RPMI8226 (cell line): ENCODE measurements around the gene MGAT1.
"Not testable (repeated sequence)": the region's sequence is repeated elsewhere in the genome, so short reads cannot be mapped to it uniquely, and the experiment has no call there.

Experiments used
- DNase-seq: peaks from one replicate; pipeline ENCODE4 v3.0.0-alpha.2; 2015

MGAT1 gene

DNA sequence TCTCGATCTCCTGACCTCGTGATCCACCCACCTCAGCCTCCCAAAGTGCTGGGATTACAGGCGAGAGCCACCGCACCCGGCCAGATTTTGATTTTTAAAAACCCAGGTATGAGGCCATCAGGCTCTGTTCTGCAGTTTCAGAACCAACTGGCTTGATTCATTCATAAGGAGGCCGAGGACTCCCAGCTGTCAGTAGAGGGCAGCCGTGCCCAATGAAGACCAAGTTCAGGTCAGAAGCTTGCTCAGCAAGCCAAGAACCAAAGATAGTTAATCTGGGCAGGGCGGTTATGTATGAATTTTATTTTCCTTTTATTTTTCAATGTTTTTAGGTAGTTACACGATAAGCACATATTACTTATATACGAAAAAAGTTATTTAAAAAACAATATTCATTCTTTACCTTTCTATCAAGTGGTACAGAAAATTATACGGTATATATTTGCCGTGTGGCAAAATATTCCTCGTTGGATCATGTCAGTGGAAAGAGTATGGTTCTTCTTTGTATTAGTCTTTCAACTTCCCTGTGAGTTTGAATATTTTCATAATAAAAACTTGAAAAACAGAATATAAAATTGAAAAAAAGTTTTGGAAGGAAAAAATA, 18.0 kb downstream of the MGAT1 start:
- DNase-seq: peak; percentile 83

DNA sequence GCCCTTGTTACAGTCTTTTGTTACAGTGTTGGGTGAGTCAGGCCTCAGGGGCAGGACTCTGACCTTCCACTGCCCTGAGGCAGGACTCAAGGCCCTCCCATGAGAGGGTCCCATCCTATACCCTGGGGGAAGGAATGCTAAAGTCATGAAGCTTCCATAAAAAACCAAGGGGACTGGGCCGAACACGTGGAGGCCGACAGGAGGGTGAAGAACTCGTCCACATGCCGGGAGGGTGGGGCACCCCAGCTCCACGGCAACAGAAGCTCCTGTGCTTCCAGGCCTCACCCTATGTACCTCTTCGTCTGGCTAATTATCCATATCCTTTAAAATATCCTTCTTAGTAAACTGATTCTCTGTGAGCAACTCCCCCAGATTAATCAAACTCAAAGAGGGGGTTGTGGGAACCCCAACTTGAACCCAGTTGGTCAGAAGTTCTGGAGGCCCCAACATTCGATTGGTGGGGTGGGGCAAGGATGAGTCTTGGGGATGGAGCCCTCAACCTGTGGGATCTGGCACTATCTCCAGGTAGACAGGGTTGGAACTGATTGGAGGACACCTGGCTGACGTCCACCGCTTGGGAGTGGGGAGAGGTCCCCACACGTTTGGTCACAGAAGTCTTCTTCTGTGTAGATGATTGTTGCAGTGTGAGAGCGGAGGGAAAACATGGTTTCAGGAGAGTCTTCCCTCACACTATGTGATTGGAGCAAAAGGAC, 19.1 kb downstream of the MGAT1 start:
- DNase-seq: no peak

DNA sequence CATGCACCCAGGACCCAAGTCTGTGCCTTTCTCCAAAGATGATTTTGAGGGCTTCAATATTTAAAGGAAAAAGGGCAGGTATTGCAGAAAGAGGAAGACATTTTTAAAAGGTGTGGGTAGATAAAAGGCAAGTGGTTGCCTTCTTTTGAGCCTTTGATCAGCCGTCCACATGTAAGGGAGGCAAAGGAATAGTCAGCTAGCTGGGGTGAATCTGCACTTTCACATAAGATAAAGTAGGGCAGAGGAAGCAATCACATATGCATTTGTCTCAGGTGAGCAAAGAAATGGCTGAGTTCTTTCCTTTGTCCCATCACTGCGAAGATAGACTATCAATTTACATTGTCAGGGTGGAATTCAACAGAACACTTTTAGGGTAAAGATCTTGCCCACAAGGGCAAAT, 19.9 kb downstream of the MGAT1 start:
- DNase-seq: no peak

DNA sequence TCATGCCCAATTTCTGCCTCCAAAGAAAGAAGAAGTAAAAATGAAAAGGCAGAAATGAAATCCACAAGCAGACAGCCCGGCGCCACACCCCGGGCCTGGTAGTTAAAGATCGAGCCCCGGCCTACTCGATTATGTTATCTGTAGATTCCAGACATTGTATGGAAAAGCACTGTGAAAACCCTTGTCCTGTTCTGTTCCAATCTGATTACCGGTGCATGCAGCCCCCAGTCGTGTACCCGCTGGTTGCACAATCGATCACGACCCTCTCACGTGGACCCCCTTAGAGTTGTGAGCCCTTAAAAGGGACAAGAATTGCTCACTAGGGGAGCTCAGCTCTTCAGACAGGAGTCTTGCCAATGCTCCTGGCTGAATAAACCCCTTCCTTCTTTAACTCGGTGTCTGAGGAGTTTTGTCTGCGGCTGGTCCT, 20.7 kb downstream of the MGAT1 start:
- not testable (repeated sequence) for DNase-seq

DNA sequence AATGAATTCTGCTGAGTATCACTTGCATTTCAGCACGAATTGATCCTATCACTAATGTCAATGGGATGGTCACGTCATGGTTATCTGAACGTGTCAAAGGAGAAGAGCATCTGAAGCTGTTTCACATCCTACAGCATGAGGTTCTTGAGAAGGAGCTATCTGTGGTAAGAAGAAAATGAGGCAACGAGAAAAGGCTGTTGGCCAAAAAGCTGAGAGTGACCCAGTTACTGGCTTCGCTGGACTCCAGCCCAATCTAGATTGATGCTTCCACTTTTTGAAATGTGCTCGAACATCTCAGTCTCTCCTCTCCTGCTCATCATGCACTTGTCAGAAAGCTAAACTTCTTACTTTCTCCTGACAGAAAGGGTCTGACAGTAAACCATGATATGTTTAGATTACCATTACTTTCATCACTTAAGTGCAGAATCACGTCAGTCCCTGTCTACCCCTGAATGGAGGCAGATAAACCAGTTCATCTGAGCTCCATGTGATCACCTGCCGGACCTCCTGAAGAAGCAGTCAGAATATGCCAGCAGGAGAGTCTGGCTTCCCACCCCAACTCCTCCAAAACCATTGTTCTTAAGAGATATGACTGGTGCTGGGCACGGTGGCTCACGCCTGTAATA, 22.5 kb downstream of the MGAT1 start:
- no peak for DNase-seq

DNA sequence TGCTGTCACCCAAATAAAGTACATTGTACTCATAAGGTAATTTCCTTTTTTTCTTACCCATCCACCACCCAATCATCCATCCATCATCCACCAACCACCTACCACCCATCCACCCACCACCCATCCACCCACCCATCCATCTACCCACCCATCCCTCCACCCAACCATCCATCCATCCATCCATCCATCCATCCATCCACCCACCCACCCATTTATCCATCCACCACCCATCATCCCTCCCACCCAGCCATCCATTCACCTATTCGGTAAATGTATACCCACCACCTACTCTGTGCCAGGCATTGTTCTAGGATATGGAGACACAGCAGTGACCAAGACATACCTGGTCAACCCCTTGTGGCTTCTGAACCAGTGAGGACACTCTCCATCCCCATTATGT, 25.1 kb downstream of the MGAT1 start:
- DNase-seq: no peak

DNA sequence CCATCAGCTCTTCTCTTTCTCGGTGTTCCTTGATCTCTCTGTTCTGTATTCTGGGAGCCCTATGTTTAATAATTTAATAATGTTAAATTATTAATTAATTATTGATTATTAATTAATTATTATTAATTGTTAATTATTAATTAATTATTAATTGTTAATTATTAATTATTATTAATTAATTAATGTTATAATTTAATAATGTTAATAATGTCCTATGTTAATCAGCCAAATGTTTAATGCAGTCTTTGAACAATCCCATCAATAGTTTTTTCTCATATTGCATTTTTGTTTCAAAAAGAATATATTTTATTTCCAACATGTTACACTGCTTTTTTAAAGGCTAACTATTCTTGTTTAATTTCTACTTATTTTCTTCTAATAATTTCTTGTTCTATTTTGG, 26.2 kb downstream of the MGAT1 start:
- no peak for DNase-seq

DNA sequence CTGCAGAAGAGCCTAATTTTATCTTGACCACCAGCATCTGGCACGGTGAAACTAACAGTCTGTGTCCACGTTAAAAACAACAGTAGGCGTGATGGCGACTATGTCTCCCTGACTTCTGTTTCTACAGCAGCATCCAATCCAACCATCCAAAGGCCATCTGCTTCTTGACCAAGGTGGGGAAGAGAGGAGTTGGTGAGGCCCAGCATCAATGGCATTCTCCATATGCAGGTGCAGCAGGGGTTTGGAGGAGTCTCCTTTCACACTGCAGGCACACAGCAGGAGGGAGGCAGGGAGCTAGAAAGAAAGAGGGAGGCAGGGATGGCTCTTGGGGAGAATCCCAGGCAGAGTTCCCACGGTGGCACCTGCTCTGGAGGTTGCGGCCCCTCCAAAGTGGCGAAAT, 27.0 kb downstream of the MGAT1 start:
- no peak for DNase-seq

DNA sequence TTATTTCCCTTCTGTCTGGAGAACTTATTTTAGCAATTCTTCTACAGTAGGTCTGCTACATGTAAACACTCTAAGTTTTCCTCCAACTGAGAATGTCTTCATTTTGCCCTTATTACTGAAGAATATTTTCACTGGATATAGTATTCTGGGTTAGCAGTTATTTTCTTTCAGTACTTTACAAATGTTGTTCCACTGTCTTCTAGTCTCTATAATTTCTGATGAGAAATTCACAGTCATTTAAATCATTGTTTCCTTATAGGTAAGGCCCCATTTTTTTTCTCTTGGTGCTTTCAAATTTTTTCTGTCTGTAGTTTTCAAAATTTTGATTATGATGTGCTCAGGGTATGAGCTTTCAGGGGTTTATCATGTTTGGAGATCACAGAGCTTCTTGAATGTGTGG, 30.8 kb downstream of the MGAT1 start:
- DNase-seq: no peak

DNA sequence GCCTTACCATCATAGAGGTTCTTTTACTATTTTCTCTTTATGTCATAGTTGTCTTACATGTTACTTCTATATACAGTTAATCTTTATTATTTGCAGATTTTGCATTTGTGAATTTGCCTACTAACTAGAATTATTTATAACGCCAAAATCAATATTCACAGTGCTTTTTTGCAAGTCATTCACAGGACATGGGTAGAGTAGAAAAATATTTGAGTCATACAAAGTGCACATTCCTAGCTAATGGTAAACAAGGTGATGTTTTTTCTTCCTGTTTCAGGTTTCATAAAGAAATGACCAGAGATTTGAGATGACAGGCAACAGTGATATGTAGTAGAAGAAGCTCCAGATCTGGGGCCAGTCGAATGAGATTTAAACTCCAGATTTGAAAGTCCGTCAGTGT, 32.8 kb downstream of the MGAT1 start:
- no peak for DNase-seq

DNA sequence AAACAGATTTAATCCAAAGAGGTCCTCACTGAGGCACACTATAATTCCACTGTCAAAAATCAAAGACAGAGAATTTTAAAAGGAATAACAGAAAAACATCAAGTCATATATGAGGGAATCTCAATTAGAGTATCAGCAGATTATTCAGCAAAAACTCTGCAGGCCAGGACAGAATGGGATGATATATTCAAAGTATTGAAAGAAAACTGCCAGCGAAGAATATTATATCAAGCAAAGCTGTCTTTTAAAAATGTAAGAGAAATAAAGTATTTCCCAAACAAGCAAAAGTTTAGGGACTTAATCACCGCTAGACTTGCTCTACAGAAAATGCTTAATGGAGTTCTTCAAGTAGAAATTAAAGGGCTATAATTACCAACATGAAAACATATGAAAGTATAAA, 47.0 kb downstream of the MGAT1 start:
- no peak for DNase-seq

DNA sequence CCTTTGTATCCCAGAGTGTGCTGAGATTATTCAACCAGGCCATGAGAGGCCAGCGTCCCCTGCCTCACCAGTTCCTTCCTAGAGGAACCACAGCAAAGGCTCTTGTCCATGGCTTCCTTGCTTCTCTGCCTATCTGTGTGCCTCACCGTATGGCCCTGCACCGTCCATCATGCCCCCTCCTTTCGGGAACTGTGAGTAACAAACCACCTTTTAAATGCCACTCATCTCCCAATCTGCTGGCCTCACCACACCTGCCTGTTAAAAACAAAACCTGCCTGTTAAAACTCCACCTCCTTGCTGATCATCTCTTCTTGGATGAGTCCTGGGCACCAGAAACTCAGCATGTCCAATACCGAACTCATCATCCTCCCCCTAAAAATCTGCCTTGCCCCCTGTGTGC, 58.4 kb downstream of the MGAT1 start:
- DNase-seq: no peak

DNA sequence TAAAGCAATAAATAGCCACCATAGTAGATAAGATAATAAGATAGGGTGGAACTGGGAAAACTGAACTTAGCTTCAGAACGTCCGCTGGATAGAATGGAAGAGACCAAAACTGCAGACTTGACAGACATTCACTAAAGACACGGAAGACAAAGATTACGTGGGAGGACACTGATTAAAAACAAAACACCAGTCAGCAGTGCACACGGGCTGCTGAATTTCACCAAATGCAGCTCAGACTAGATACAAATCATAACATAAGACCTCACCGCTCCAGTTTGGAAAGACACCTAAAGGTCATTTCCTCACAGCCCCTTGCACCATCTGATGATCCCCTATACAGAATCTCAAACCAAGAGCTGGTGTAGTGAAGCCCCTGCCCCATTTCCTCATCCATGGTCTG, 59.9 kb downstream of the MGAT1 start:
- DNase-seq: no peak

DNA sequence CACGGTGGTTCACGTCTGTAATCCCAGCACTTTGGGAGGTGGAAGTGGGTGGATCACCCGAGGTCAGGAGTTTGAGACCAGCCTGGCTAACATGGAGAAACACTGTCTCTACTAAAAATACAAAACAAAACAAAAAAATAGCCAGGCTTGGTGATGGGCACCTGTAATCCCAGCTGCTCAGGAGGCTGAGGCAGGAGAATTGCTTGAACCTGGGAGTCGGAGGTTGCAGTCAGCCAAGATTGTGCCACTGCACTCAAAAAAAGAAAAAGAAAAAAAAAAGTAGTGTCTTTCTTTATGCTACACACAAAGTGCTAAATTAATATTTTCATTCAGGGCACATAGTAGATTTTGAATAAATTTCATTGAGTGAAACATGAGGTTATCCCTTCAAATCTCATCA, 61.7 kb downstream of the MGAT1 start:
- DNase-seq: not testable (repeated sequence)

DNA sequence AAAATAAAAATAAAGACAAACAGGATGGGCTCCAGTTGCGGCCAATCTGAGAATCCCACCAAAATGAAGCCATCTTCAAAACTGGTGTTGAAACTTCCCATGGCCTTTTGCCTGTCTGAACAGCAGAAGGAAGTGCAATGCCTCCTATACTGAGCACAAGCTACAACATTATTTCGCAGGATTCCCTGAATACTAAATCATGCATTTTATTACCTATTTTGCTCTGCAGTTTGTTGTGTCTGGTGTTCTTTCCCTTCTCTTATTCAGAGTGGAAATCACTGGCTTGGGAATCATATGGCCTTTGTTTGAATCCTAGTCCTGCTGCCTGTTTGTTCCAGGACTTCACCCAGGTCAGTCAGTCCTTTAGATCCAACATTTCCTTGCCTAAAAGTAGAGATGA, 62.6 kb downstream of the MGAT1 start, which contains the start of gene OR2Y1:
OR2Y1 (minus strand) TSS at position 101 of the 400 bp plus-strand sequence; CDS start at position 101, 0 bp downstream.
- DNase-seq: no peak

DNA sequence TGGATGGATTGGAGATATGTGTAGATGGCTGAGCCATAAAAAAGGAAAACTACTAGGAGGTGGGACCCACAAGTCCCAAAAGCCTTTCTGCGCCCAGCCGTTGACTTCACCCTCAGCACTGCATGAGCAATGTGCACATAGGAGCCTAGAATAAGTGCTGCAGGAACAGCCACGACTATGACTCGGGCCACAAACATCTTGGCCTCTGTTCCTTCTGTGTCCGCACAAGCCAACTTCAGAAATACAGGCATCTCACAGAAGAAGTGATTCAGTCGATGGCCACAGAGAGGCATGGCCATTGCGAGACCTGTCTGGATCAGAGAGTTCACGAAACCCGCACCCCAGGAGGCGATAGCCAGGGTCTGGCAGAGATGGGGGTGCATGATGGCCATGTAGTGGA, 63.3 kb downstream of the MGAT1 start:
- DNase-seq: no peak

DNA sequence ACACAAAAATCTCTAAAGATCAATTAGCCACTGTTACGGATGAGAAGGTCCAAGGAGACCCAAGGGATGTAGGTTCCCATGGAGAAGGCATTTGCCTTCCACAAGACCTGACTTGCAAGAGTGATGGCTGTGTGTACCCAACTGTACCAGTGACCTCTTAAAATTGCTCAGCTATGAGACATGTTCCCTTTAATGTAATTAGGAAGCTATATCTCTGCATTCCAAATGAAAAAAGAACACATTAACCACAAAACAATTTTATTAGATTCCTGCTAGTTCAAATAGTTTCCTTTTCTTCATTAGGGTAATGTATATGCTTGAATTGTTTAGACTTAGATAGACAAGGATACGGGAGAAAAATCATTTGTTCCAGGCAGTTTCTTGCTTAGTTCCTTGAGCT, 66.1 kb downstream of the MGAT1 start:
- no peak for DNase-seq
